SK-N-SH treated with all-trans-retinoic acid at 6 μM for 48 hours (cell line): ENCODE results near the gene GRID1.

Experiments used
- ATAC-seq: fragments of 200-7000 bp; cut with Tn5 transposase; 3 replicates; pipeline ENCODE4 v1.9.1; 2020; ENCODE audit warnings: mild to moderate bottlenecking, moderate library complexity
- ARNTL ChIP-seq: fragments of 450-650 bp; formaldehyde crosslinking; IDR thresholded peaks from 2 replicates; pipeline ENCODE4 v1.5.0; 2020; ENCODE audit warnings: low read depth, mild to moderate bottlenecking, moderate library complexity, borderline replicate concordance
- CREB5 ChIP-seq: fragments of 250-450 bp; sonication (Bioruptor Pico); IDR thresholded peaks from 2 replicates; pipeline ENCODE4 v1.5.1; 2020; ENCODE audit warnings: low read depth, mild to moderate bottlenecking, moderate library complexity
- CSDC2 ChIP-seq: fragments of 250-450 bp; sonication (Bioruptor Pico); IDR thresholded peaks from 2 replicates; pipeline ENCODE4 v1.5.0; 2020; ENCODE audit warnings: mild to moderate bottlenecking, moderate library complexity
- CSRNP3 ChIP-seq: fragments of 250-450 bp; sonication (Bioruptor Pico); IDR thresholded peaks from 2 replicates; pipeline ENCODE4 v1.5.1; 2021; ENCODE audit warnings: mild to moderate bottlenecking, moderate library complexity
- ESRRG ChIP-seq: fragments of 250-450 bp; sonication (Bioruptor Pico); IDR thresholded peaks from 2 replicates; pipeline ENCODE4 v1.6.1; 2021; ENCODE audit warnings: mild to moderate bottlenecking
- GLIS3 ChIP-seq: fragments of 250-450 bp; sonication (Bioruptor Pico); IDR thresholded peaks from 2 replicates; pipeline ENCODE4 v1.5.0; 2020; ENCODE audit warnings: mild to moderate bottlenecking, moderate library complexity
- OSR1 ChIP-seq: fragments of 250-450 bp; sonication (Bioruptor Pico); IDR thresholded peaks from 2 replicates; pipeline ENCODE4 v1.8.0; 2022; ENCODE audit warnings: moderate library complexity, mild to moderate bottlenecking, inconsistent platforms
- PATZ1 ChIP-seq: fragments of 250-450 bp; sonication (Bioruptor Pico); IDR thresholded peaks from 2 replicates; pipeline ENCODE4 v1.8.0; 2020; ENCODE audit warnings: mild to moderate bottlenecking, moderate library complexity, borderline replicate concordance
- POU6F1 ChIP-seq: fragments of 250-450 bp; sonication (Bioruptor Pico); IDR thresholded peaks from 2 replicates; pipeline ENCODE4 v1.8.0; 2021; ENCODE audit warnings: low read depth, mild to moderate bottlenecking, moderate library complexity, borderline replicate concordance
- RARB ChIP-seq: fragments of 250-450 bp; sonication (Bioruptor Pico); IDR thresholded peaks from 2 replicates; pipeline ENCODE4 v1.8.0; 2021; ENCODE audit warnings: mild to moderate bottlenecking, moderate library complexity
- TCF4 ChIP-seq: fragments of 250-450 bp; sonication (Bioruptor Pico); IDR thresholded peaks from 2 replicates; pipeline ENCODE4 v1.8.0; 2021; ENCODE audit warnings: mild to moderate bottlenecking, moderate library complexity, borderline replicate concordance
- TOX ChIP-seq: fragments of 250-450 bp; sonication (Bioruptor Pico); IDR thresholded peaks from 2 replicates; pipeline ENCODE4 v1.8.0; 2021; ENCODE audit warnings: mild to moderate bottlenecking, moderate library complexity, borderline replicate concordance
- TSHZ2 ChIP-seq: fragments of 250-450 bp; sonication (Bioruptor Pico); IDR thresholded peaks from 2 replicates; pipeline ENCODE4 v1.5.0; 2020; ENCODE audit warnings: mild to moderate bottlenecking, moderate library complexity
- ZC3H10 ChIP-seq: fragments of 250-450 bp; sonication (Bioruptor Pico); IDR thresholded peaks from 2 replicates; pipeline ENCODE4 v1.5.1; 2021; ENCODE audit warnings: mild to moderate bottlenecking, moderate library complexity
- ZFP3 ChIP-seq: fragments of 250-450 bp; sonication (Bioruptor Pico); IDR thresholded peaks from 2 replicates; pipeline ENCODE4 v1.5.0; 2020; ENCODE audit warnings: mild to moderate bottlenecking, moderate library complexity
- ZFP30 ChIP-seq: fragments of 450-650 bp; formaldehyde crosslinking; IDR thresholded peaks from 2 replicates; pipeline ENCODE4 v1.5.0; 2022; ENCODE audit warnings: mild to moderate bottlenecking, moderate library complexity
- ZNF70 ChIP-seq: fragments of 450-650 bp; formaldehyde crosslinking; IDR thresholded peaks from 2 replicates; pipeline ENCODE4 v1.5.0; 2020; ENCODE audit warnings: mild to moderate bottlenecking, moderate library complexity
- ZNF8 ChIP-seq: fragments of 450-650 bp; formaldehyde crosslinking; IDR thresholded peaks from 2 replicates; pipeline ENCODE4 v1.5.0; 2020; ENCODE audit warnings: mild to moderate bottlenecking, moderate library complexity

GRID1 gene

DNA sequence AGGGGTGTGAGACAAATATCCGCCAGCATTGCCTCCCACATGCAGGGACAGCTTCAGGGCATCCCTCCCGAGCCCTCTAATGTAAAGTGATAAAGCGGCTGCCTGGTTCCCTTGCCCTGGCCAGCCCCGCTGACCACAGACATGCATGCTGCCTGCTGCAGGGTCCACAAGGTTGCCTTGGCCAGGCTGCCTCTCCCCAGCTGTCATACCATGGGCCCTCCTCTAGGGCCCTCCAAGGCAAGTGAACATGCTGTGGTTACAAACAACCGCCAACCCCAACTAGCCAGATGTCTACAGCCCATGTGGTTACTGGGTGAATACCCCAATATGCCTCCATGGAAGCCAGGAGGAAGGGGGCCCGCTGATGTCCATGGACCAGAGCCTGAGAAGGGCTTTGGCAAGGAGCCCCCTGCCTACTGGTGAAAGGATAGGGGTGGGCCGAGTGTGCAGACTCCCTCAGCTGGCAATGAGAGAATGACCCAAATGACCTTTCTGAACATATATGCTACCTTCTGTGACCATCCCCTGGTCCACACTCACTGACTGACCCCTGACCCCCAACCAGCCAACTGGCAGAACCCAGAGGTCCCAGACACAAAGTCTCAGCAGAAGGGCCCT is 37.4 kb downstream of the GRID1 start:
- no peak for TF ChIP-seq ESRRG
- no peak for TF ChIP-seq ARNTL (CRISPR knock-in tag)
- no peak for TF ChIP-seq RARB (CRISPR knock-in tag)
- no peak for TF ChIP-seq CSDC2
- TF ChIP-seq OSR1 (CRISPR knock-in tag) = no peak
- no peak for TF ChIP-seq TSHZ2 (CRISPR knock-in tag)
- TF ChIP-seq PATZ1 (CRISPR knock-in tag) = no peak
- no peak for TF ChIP-seq ZC3H10 (CRISPR knock-in tag)
- TF ChIP-seq ZFP30 = no peak
- no peak for TF ChIP-seq ZNF8
- TF ChIP-seq ZNF70 (CRISPR knock-in tag) = no peak
- TF ChIP-seq POU6F1 (CRISPR knock-in tag) = no peak
- TF ChIP-seq TOX = no peak
- TF ChIP-seq CSRNP3 (CRISPR knock-in tag) = no peak
- no peak for TF ChIP-seq CREB5
- TF ChIP-seq TCF4 = no peak
- no peak for TF ChIP-seq GLIS3 (CRISPR knock-in tag)
- no peak for TF ChIP-seq ZFP3 (CRISPR knock-in tag)
- ATAC-seq = no peak

DNA sequence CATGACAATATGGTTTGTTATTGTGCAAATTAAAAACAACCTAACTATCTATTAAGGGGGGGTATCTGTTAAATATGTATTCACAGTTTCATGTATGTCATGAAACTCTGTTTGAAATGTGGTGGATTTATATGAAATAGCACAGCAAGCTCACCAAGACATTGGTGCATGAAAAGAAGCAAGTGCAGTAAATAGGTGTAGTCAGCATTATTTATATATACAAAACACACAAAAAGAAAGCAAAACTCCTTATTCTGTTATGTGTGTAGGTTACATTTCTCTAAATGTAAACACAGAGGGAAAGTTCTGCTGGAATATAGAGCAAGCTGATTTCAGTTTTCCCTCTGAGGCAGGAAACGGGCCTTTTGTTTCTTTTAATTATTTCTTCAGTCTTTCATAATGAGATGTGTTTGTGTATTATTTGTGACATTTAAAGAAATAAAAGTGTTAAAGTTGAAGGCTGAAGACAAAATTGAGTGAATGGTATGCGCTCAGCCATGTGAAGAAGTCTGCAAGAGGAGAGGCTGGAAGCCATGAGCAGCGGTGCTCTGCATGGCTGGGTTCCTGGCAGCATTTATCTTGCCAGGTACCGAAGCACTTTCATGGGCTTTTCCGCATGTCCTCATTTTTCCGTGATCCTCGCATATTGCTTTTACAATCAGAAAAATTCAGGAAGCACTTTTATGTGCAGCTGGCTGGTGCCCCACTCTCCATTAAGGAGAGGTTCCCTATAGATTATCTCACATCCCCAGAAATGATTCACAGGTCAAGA is 38.5 kb downstream of the GRID1 start:
- TF ChIP-seq ARNTL (CRISPR knock-in tag) = no peak
- TF ChIP-seq CSRNP3 (CRISPR knock-in tag) = no peak
- TF ChIP-seq, all 23 proteins: peak for 0
- ATAC-seq = no peak

- no peak for ATAC-seq
- no peak for TF ChIP-seq PATZ1 (CRISPR knock-in tag)
Measured at GRCh38 chr10:86325158-86325557, 41.4 kb downstream of the GRID1 start.
